ENCODE results near the gene IMP4. TPM values are rescaled to one million over a fixed set of nuclear protein-coding genes. Genes with fewer than 3 reads are reported as not detected.
"Not testable (repeated sequence)": the region's sequence is repeated elsewhere in the genome, so short reads cannot be mapped to it uniquely, and the experiment has no call there.

Gene IMP4
- total RNA-seq, 4 donors from 2014 or later: 72.6 to 207 (median 93.3) TPM

DNA sequence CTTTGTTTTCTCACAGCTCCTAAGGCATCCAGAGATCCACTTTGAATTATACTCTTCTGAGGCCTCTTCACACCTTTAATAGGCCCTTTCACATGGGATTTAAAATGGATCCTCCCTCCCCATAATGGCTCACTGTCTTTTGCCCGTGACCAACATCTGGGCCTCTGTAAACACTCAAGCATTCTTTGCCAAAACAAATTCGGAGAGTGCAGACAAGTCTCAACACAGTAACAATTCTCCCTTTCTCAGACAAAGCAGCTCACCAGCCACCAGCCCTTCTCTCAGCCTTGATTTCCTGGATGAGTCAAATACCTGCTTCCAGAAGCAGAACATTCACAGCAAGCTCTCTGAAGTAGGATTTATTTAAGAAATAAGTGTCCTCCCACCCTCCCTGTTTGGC is 14.0 kb upstream of the IMP4 start:
- no peak overlapping the region for H3K4me3 ChIP-seq
- H3K9me3 ChIP-seq: no peaks in the 10 kb centered on the region
- peaks cover 0 to 7% (median 0%) of the 10 kb centered on the region in 4 donors for H3K4me1 ChIP-seq
- H3K27me3 ChIP-seq: peaks cover 0 to 47% of the 10 kb centered on the region in 2 donors
- no peaks in the 10 kb centered on the region for H3K36me3 ChIP-seq
- no peak for TF ChIP-seq EP300 (IDR thresholded peaks at IDR 0.05)
- TF ChIP-seq, protein P1, sequence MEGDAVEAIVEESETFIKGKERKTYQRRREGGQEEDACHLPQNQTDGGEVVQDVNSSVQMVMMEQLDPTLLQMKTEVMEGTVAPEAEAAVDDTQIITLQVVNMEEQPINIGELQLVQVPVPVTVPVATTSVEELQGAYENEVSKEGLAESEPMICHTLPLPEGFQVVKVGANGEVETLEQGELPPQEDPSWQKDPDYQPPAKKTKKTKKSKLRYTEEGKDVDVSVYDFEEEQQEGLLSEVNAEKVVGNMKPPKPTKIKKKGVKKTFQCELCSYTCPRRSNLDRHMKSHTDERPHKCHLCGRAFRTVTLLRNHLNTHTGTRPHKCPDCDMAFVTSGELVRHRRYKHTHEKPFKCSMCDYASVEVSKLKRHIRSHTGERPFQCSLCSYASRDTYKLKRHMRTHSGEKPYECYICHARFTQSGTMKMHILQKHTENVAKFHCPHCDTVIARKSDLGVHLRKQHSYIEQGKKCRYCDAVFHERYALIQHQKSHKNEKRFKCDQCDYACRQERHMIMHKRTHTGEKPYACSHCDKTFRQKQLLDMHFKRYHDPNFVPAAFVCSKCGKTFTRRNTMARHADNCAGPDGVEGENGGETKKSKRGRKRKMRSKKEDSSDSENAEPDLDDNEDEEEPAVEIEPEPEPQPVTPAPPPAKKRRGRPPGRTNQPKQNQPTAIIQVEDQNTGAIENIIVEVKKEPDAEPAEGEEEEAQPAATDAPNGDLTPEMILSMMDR (IDR thresholded peaks at IDR 0.05): no peak
- TF ChIP-seq POLR2A (IDR thresholded peaks at IDR 0.05): no peak
- WGBS, 2 donors: 9 to 17% methylated on average over 2 of the region's 2 CpGs
- no peak overlapping the region for H3K27ac ChIP-seq
- no peak for DNase-seq (ENCODE audit: low spot score in 2 of 2)

DNA sequence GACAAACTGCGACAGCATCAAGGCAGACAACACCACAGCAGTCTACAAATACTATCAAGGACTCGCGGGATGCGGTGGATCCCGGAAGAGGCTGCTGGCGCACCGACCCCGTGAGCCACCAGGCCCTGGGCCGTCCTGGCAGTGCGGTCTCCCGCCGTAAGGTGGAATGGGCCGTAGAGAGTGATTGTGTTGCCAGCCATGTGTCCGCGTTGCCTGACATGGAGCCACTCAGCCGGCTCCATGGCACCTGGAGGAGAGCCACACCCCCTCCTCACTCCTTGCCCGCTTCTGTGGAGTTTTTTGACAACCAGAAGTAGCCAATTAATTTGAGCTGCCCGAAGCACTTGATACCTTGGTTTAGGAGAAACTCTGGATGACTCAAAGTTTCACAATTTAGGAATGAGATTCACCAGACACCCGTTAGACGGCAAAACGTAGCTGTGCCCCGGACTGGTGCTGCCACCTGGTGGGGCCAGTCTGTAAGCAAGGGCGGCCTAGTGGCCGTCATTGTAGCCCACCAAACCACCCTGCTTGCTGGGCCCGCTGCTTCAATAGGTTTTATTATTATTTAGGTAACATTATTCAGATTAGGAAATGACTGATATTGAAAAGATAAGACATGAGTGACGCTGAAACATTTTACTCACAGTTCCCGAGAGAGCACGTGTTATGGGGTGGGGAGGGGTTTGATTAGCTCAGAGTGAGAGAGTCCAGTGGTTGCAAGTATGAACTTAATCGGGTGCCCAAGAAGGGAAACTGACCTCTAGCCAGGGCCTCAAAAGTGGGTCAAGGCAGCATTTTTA is 10.2 kb upstream of the IMP4 start:
- WGBS, 2 donors: 24 to 27% methylated on average over 28 to 29 of the region's 29 CpGs
- peaks cover 0 to 28% of the 10 kb centered on the region in 2 donors for H3K27me3 ChIP-seq
- H3K27ac ChIP-seq: no peak overlapping the region
- H3K36me3 ChIP-seq: no peaks in the 10 kb centered on the region
- TF ChIP-seq EP300 (IDR thresholded peaks at IDR 0.05) (no peak), POLR2A (IDR thresholded peaks at IDR 0.05) (no peak)
- TF ChIP-seq, protein P1 (IDR thresholded peaks at IDR 0.05): peak; percentile 70 to 90 (median 80)
- peaks cover 0 to 12% (median 0%) of the 10 kb centered on the region in 4 donors for H3K4me1 ChIP-seq
- H3K9me3 ChIP-seq: no peaks in the 10 kb centered on the region
- peak overlapping the region in 1 of 4 donors; percentile 1 for H3K4me3 ChIP-seq
- peak in 1 of 2 donors; percentile 69 for DNase-seq (ENCODE audit: low spot score in 2 of 2)

DNA sequence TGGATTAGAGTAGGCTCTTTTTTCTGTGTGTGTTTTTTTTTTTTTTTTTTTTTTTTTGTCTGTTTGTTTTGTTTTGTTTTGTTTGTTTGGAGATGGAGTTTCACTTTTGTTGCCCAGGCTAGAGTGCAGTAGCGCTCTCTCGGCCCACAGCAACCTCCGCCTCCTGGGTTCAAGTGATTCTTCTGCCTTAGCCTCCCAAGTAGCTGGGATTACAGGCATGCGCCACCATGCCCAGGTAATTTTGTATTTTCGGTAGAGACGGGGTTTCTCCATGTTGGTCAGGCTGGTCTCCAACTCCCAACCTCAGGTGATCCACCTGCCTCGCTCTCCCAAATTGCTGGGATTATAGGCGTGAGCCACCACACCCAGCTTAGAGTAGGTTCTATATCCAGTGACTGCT is 9.4 kb upstream of the IMP4 start:
- WGBS, 2 donors: 91 to 93% methylated on average over 8 of the region's 8 CpGs
- not testable (repeated sequence) for H3K27ac ChIP-seq; H3K36me3 ChIP-seq; DNase-seq (ENCODE audit: low spot score in 2 of 2); H3K9me3 ChIP-seq; H3K4me3 ChIP-seq
- peaks cover 0 to 14% (median 0%) of the 10 kb centered on the region in 4 donors for H3K4me1 ChIP-seq
- peaks cover 0 to 28% of the 10 kb centered on the region in 2 donors for H3K27me3 ChIP-seq

DNA sequence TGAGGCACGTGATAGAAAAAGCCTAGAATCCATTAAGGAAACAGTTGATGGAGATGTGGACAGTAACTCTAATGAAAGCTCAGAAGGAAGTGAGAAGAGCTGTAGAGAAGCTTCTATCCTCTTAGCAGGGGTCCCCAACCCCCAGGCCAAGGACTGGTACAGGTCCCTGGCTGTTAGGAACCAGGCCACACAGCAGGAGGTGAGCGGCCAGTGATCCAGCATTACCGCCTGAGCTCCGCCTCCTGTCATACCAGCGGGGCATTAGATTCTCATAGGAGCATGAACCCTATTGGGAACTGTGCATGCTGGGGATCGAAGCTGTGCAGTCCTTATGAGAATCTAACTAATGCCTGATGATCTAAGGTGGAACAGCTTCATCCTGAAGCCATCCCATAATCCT is 8.7 kb upstream of the IMP4 start:
- Histone ChIP-seq H3K36me3 (peaks cover 0 to 7% (median 5%) of the 10 kb centered on the region in 3 donors), H3K27me3 (peaks cover 0 to 27% of the 10 kb centered on the region in 2 donors), H3K27ac (no peak overlapping the region), H3K4me3 (no peak overlapping the region), H3K4me1 (peaks cover 0 to 14% (median 0%) of the 10 kb centered on the region in 4 donors), H3K9me3 (no peaks in the 10 kb centered on the region)
- WGBS, 2 donors: 61 to 65% methylated on average over 6 of the region's 6 CpGs
- TF ChIP-seq, protein P1 (IDR thresholded peaks at IDR 0.05): no peak
- TF ChIP-seq POLR2A (IDR thresholded peaks at IDR 0.05) (no peak), EP300 (IDR thresholded peaks at IDR 0.05) (no peak)
- DNase-seq (ENCODE audit: low spot score in 2 of 2): no peak

DNA sequence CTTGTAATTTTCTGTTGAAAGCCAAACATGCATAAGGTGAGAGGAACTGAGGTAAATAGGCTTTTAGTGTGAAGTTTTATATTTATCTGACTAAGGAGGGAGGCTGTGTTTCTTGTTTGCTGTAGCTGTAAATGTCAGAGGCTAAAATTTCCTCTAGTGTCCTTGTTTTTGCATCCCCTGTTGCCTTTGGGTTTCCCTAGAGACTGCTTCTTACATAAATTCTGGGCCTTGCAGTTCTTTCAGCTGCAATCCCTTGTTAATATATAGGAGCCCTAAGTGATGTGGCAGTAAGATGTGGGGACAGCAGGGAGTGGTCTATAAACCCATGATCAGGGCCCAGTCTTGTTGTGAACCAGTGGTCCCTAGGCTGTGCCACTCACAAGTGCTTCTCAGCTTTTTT is 7.5 kb upstream of the IMP4 start:
- Histone ChIP-seq H3K36me3 (peaks cover 0 to 19% (median 9%) of the 10 kb centered on the region in 3 donors), H3K4me1 (peaks cover 0 to 14% (median 0%) of the 10 kb centered on the region in 4 donors), H3K4me3 (no peak overlapping the region), H3K9me3 (no peaks in the 10 kb centered on the region), H3K27ac (no peak overlapping the region), H3K27me3 (peaks cover 0 to 15% of the 10 kb centered on the region in 2 donors)
- no peak for DNase-seq (ENCODE audit: low spot score in 2 of 2)
- TF ChIP-seq POLR2A (IDR thresholded peaks at IDR 0.05) (no peak), EP300 (IDR thresholded peaks at IDR 0.05) (no peak)
- TF ChIP-seq, protein P1 (IDR thresholded peaks at IDR 0.05): no peak

Data from tibial nerve (tissue), 4 donors.